ENCODE data around the gene FAM53B. TPM values are rescaled to one million over a fixed set of nuclear protein-coding genes. Genes with fewer than 3 reads are reported as not detected.
A peak's percentile ranks its signal among the peaks of the same experiment; 100 is the strongest.

The FAM53B gene
- total RNA-seq, 1 experiment from 2014 or later = 31.5 TPM

GRCh38 chr10:124680675-124681074, 63.5 kb downstream of the FAM53B start:
- DNase-seq (ENCODE audit: low read depth) = peak; percentile 41

- DNase-seq (ENCODE audit: low read depth) = no peak
Observed at GRCh38 chr10:124679401-124679800, 64.8 kb downstream of the FAM53B start.

- DNase-seq (ENCODE audit: low read depth) = no peak
Observed at GRCh38 chr10:124678557-124679240, 65.5 kb downstream of the FAM53B start.

GRCh38 chr10:124677749-124678556, 66.2 kb downstream of the FAM53B start:
- DNase-seq (ENCODE audit: low read depth) = no peak

- DNase-seq (ENCODE audit: low read depth) = no peak
Observed at GRCh38 chr10:124677293-124677699, 66.9 kb downstream of the FAM53B start.

- DNase-seq (ENCODE audit: low read depth) = no peak
Observed at GRCh38 chr10:124676416-124677062, 67.6 kb downstream of the FAM53B start.

- no peak for DNase-seq (ENCODE audit: low read depth)
Observed at GRCh38 chr10:124675824-124676223, 68.4 kb downstream of the FAM53B start.

- DNase-seq (ENCODE audit: low read depth) = no peak
Observed at GRCh38 chr10:124675261-124675660, 68.9 kb downstream of the FAM53B start.

GRCh38 chr10:124674768-124675222, 69.4 kb downstream of the FAM53B start:
- DNase-seq (ENCODE audit: low read depth) = no peak

- DNase-seq (ENCODE audit: low read depth) = no peak
Observed at GRCh38 chr10:124672181-124672638, 72.0 kb downstream of the FAM53B start.

- peak; percentile 83 for DNase-seq (ENCODE audit: low read depth)
Observed at GRCh38 chr10:124671486-124672075, 72.6 kb downstream of the FAM53B start.

GRCh38 chr10:124670849-124671248, 73.3 kb downstream of the FAM53B start:
- no peak for DNase-seq (ENCODE audit: low read depth)

- no peak for DNase-seq (ENCODE audit: low read depth)
Observed at GRCh38 chr10:124669824-124670654, 74.1 kb downstream of the FAM53B start.

GRCh38 chr10:124669141-124669823, 74.9 kb downstream of the FAM53B start:
- DNase-seq (ENCODE audit: low read depth) = no peak

- DNase-seq (ENCODE audit: low read depth) = no peak
Observed at GRCh38 chr10:124668517-124669051, 75.6 kb downstream of the FAM53B start.

GRCh38 chr10:124667425-124668345, 76.5 kb downstream of the FAM53B start:
- DNase-seq (ENCODE audit: low read depth) = no peak

- no peak for DNase-seq (ENCODE audit: low read depth)
Observed at GRCh38 chr10:124666494-124666893, 77.7 kb downstream of the FAM53B start.

- DNase-seq (ENCODE audit: low read depth) = no peak
Observed at GRCh38 chr10:124665980-124666379, 78.2 kb downstream of the FAM53B start.

- DNase-seq (ENCODE audit: low read depth) = no peak
Observed at GRCh38 chr10:124665558-124665957, 78.6 kb downstream of the FAM53B start.
